DMS153 (cell line): Measurements from ENCODE around the gene DAD1.
"Not testable (repeated sequence)": the region's sequence is repeated elsewhere in the genome, so short reads cannot be mapped to it uniquely, and the experiment has no call there.

Experiments used
- DNase-seq: peaks from one replicate; lab custom pipeline; 2025; lab: John Stamatoyannopoulos, UW

DAD1 gene

GRCh38 chr14:22567437-22567836 lies 21.6 kb downstream of the DAD1 start:
- no peak for DNase-seq

GRCh38 chr14:22566845-22567244 lies 22.2 kb downstream of the DAD1 start:
- DNase-seq: no peak

- not testable (repeated sequence) for DNase-seq
Observed at GRCh38 chr14:22566266-22566665, 22.8 kb downstream of the DAD1 start.

- DNase-seq: no peak
Observed at GRCh38 chr14:22565391-22565945, 23.6 kb downstream of the DAD1 start.

DNA sequence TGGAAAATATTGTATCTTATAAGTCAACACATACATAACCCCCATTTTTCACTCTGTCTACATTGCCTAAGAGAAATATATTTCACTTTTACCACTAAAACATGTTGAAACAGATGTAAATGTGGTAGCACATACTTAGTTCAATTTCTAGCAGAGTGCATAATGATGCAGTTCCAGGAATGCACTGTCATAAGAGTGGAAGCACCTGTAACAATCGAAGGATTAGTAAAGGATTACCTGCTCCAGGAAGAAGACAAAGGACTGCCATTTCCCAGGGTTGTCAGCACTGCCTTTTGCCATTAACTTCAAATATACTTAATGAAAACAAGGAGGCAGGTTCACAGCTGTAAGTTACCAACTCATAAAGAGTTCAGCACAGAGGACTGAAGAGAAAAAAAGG lies 24.6 kb downstream of the DAD1 start:
- DNase-seq: no peak

DNA sequence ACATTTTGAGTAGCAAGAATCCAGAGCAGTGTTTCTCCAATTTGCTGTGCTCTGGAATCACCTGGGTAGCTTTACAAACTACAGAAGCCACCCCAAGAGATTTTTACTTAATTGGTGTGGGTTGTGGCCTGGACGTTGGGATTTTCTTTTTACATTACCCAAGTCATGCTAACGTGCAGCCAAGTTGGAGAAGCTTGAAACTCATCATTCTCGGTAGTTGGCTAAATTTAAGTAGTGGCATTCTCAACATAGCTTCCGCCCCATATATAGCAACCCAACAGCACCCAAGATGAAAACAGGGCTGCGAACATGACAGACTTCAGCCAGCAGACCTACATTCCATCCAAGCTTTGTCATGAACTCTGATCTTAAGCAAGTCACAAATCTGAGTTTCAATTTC lies 25.0 kb downstream of the DAD1 start:
- DNase-seq: no peak

DNA sequence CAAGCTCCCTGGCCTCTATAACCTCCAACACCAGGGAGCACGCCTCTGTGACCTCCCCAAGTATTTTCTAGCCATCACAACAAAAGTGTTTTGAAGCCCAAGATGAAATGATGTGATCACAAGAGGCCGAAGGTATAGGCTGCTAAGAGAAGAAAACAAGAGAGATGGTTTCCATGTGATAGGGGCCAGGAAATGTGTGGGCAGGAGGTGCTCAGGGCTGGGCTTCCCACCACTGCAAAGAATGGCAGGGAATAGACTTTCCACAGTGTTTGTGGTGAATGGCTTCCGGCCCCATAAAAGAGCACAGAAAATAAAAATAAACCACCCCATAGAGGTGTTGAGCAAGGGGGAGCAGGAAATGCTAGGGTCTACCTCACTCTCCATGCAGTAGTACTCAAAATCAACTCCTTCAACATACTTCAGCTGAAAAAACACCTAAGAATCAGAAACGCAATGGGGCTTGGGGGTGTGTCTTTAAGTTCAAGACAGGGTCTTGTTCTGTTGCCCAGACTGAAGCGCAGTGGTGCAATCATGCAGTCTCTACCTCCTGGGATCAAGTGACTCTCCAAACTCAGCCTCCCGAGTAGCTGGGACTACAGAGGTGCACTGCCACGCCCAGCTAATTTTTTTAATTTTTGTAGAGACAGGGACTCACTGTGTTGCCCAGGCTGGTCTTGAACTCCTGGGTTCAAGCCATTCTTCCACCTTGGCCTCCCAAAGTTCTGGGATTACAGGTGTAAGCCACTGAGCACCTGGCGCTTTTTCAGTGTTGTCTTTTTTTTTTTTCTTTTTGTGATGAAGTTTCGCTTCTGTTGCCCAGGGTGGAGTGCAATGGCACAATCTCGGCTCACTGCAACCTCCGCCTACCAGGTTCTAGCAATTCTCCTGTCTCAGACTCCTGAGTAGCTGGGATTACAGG lies 27.1 kb downstream of the DAD1 start:
- no peak for DNase-seq

DNA sequence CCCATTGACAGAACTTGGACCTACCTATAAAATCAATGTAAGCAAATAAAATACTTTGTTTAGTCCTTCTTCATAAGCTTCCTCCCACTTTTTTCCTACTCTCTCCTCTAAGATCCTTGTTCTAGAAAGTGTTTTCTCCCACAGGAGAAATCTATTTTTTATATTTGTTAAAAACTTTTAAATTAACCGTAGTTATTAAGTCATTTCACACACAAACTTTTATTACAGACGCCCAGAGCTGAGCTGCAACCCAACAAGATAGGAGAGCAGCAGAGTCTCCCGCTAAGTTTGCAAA lies 27.7 kb downstream of the DAD1 start:
- DNase-seq: no peak

- peak; percentile 76 for DNase-seq
Observed at GRCh38 chr14:22560662-22561365, 28.2 kb downstream of the DAD1 start.

DNA sequence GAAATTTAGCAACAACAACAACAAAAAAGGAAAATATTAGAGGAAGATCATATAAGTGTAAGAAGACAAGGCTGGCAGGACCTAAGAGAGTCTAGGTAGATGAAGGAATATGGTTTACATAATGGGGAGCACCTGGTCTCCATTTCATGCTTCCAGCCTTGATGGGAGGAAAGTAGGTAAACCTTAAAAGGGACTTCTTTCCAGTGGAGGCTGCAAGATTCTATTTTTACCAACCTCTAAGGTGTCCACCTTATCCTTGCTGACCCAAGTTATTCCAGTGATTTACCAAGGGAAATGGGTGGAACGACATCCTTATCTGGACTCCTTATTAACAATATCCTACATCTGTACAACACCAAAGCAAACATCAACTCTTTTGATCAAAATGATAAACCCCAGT lies 30.0 kb downstream of the DAD1 start:
- DNase-seq: no peak

DNA sequence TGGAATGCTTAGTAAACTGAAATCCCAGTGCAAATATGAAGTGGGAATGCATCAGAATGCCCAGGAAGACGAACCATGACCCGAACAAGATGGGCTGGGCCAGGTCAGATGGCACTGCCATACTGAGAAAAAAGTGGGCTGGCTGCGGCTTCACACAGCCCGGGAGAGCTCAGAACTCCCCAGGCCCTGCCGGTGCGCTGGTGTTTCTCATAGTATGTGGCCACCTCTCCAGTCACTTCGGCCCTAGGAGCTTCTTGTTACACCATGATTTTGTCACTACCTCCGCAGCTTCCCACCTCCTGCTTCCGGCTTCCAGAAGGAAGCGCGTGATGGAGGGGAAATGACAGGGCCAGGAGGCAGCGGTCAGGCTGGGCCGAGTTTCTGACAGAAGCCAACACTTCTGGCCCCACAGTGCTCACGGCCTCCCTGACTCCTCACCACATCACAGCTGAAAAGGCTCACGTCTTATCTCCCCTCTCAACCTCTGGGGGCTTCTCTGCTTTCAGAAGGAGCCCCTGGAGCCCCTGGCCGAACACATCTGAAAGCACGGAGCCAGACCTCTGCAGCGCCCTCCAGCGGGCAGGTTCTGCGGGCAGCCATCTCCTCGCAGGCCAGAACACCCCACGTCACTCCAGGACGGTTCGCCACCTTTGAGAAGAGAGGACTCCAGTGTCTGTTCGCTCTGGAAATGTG lies 30.7 kb downstream of the DAD1 start:
- DNase-seq: no peak

DNA sequence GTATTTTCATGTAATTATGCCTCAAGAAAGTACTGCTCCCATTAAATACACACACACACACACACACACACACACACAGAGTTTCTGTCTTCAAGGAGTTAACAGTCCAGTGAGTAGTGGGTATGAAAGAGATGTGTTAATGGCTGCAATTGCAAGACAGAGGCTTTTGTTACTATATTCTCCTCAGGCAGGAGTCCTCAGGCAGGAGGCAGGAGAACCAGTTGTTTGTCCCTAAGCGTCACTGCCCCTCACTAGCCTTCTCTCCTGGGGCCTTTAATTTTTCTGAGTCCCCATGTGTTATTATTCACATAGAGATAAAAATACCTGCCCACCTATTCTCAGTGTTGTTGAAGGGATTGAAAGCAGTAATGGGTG lies 31.2 kb downstream of the DAD1 start:
- no peak for DNase-seq

DNA sequence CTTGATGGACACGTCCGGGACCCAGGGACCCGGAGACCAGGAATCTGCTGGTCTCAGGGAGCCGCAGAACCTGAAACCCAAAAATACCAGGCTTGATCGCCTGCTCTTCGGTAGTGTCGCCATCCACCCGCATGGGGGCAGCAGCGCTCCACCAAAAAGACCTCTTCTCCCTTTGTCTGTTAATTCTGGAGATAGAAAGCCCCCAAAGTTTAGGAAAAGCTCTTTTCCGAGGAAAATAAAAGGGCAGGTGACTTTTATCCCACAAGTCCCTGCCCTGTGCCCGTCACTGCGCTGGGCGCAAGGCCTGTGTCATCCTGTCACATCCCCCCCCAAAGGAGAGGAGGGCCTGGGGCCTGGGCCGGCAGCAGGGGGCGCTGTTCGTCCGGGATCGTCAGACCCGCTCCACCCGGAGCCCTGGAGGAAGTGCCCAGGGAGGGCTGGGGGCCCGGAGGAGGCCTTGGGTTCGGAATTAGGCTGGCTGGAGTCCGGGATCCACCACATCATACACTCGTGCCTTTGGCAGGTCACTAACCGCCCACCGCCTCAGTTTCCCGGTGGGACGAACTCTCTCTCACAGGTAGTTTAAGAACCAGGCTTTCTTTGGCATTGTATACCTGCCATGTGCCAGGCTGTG lies 31.9 kb downstream of the DAD1 start:
- DNase-seq: peak; percentile 51

GRCh38 chr14:22556021-22556989 lies 32.7 kb downstream of the DAD1 start:
- DNase-seq: peak; percentile 3

DNA sequence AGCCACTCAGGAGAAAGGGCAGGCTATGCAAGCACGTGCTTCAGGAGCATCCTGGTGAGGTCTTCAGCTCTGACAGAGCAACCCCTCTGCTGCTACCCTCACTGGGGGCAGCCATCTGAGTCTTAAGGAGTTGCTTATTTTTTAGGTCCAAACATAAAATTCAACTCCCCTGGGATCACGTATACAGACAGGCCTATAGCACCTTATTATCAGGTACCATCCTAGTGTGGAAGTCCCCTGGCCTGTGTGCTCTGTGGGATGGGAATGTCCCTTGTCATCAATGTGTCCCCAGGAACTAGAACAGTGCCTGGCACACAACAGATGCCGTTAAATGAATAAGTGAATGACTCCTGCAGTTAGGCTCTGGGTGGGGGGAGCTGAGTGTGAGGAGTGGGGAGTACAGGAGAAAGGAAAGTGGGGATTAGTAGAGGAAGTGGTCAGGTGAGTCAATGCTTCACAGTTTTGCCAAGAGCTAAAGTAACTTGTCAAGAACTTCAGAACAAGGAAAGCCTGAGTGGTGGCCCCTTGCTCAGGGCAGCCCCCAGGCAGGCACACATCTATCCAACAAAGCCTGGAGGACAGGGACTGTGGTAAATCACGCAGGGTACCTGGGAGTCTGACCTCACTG lies 33.5 kb downstream of the DAD1 start:
- no peak for DNase-seq

- no peak for DNase-seq
Observed at GRCh38 chr14:22554498-22555383, 34.3 kb downstream of the DAD1 start.

DNA sequence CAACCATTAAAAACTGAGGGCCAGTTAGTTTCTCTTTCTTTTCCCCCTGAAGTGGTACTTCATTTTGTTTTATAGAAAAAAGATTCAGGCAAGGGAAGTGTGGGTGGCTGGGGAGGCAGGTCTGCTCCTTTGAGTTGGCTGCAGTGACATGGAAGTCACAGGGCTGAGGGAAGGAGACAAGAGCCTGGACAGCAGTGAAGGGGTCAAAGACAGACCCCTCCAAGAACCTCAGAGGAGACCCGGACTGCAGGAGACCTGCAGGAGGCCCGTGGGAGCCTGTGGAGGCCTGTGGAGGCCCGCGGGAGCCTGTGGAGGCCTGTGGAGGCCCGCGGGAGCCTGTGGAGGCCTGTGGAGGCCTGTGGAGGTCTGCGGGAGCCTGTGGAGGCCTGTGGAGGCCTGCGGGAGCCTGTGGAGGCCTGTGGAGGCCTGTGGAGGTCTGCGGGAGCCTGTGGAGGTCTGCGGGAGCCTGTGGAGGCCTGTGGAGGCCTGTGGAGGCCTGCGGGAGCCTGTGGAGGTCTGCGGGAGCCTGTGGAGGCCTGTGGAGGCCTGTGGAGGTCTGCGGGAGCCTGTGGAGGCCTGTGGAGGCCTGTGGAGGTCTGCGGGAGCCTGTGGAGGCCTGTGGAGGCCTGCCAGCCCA lies 35.0 kb downstream of the DAD1 start:
- not testable (repeated sequence) for DNase-seq

DNA sequence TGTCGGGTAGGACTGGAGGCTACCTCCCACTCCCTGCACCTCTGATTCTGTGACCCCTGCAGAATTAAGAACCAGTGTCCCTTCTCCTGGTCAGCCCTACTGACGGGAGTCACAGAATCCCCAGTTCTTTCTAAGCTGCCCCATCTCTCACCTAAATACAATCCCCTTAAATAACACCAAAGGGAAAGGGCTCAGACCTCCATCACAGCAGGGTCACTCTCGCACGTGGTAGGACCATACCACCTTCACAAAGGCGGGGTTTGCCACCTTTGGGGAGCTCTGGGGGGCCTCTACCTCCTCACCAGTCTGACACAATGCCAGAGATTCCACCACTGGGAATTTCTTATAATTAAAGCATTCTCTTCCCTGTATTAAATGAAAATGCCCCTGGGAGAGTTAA lies 35.6 kb downstream of the DAD1 start:
- no peak for DNase-seq

GRCh38 chr14:22552827-22553076 lies 36.3 kb downstream of the DAD1 start:
- DNase-seq: no peak
